Peyer's patch (tissue), 4 donors: ENCODE measurements around the gene NGEF. TPM values are rescaled to one million over a fixed set of nuclear protein-coding genes. Genes with fewer than 3 reads are reported as not detected.

Source experiments
- DNase-seq, 3 donors: peaks; one replicate each; pipeline ENCODE4 v3.0.0-alpha.2; 2017 to 2019
- H3K27ac ChIP-seq, 4 donors: fragments of 200-600 bp; sonication (generic); one replicate each; pipeline ENCODE4 v1.5.1; 2016 to 2019
- H3K27me3 ChIP-seq, 2 donors: fragments of 200-600 bp; sonication (generic); one replicate each; pipeline ENCODE4 v1.5.1; 2019
- H3K36me3 ChIP-seq, 3 donors: fragments of 200-600 bp; sonication (generic); one replicate each; pipeline ENCODE4 v1.5.1; 2016 to 2019
- H3K4me1 ChIP-seq, 4 donors: fragments of 200-600 bp; sonication (generic); one replicate each; pipeline ENCODE4 v1.5.1; 2016 to 2019
- H3K4me3 ChIP-seq, 4 donors: fragments of 200-600 bp; sonication (generic); 1 replicate in 3 of 4; 2 replicates in 1 of 4; pipeline ENCODE4 v1.5.1; 2016 to 2019; ENCODE audit warnings: mild to moderate bottlenecking in 1 of 4
- H3K9me3 ChIP-seq, 4 donors: fragments of 200-600 bp; sonication (generic); one replicate each; pipeline ENCODE4 v1.5.1; 2016 to 2019; ENCODE audit warnings: mild to moderate bottlenecking in 1 of 4
- POLR2A ChIP-seq, 2 donors: fragments of 450-650 bp; IDR thresholded peaks; one replicate each; pipeline ENCODE4 v1.5.1; 2017; ENCODE audit warnings: antibody characterized with exemption in 2 of 2, mild to moderate bottlenecking in 2 of 2, moderate library complexity in 2 of 2
- total RNA-seq, 4 donors: library from RNA; depleted of rRNA; stranded (reverse); fragments of >200 nt; gene quantifications; one replicate each; pipeline ENCODE4 v1.1.0, GENCODE V29; 2016
- TF ChIP-seq, protein P1 (sequence below), 6 experiments: fragments of 450-650 bp in 4 of 6; fragments of 200-600 bp in 2 of 6; sonication (generic) in 1 of 6; IDR thresholded peaks; one replicate each; pipeline ENCODE4 v1.5.1; 2017 to 2019; ENCODE audit warnings: antibody characterized with exemption in 6 of 6, mild to moderate bottlenecking in 3 of 6, moderate library complexity in 1 of 6

NGEF gene
- total RNA-seq, 4 donors from 2014 or later: 54.5 to 116 (median 98.1) TPM

- Histone ChIP-seq H3K9me3 (no peaks in the 10 kb centered on the region), H3K36me3 (peaks cover 0 to 36% (median 0%) of the 10 kb centered on the region in 3 donors)
- TF ChIP-seq, protein P1, sequence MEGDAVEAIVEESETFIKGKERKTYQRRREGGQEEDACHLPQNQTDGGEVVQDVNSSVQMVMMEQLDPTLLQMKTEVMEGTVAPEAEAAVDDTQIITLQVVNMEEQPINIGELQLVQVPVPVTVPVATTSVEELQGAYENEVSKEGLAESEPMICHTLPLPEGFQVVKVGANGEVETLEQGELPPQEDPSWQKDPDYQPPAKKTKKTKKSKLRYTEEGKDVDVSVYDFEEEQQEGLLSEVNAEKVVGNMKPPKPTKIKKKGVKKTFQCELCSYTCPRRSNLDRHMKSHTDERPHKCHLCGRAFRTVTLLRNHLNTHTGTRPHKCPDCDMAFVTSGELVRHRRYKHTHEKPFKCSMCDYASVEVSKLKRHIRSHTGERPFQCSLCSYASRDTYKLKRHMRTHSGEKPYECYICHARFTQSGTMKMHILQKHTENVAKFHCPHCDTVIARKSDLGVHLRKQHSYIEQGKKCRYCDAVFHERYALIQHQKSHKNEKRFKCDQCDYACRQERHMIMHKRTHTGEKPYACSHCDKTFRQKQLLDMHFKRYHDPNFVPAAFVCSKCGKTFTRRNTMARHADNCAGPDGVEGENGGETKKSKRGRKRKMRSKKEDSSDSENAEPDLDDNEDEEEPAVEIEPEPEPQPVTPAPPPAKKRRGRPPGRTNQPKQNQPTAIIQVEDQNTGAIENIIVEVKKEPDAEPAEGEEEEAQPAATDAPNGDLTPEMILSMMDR (IDR thresholded peaks at IDR 0.05): no peak
- no peak for TF ChIP-seq POLR2A (IDR thresholded peaks at IDR 0.05)
Observed at GRCh38 chr2:232882505-232883115, 130.4 kb downstream of the NGEF start.

GRCh38 chr2:232882085-232882484, 131.0 kb downstream of the NGEF start:
- Histone ChIP-seq H3K4me1 (peaks cover 0 to under 1% (median 0%) of the 10 kb centered on the region in 4 donors), H3K9me3 (no peaks in the 10 kb centered on the region), H3K27ac (no peak overlapping the region), H3K27me3 (no peaks in the 10 kb centered on the region), H3K36me3 (peaks cover 0 to 32% (median 0%) of the 10 kb centered on the region in 3 donors), H3K4me3 (no peak overlapping the region)
- TF ChIP-seq POLR2A (IDR thresholded peaks at IDR 0.05): no peak
- TF ChIP-seq, protein P1 (IDR thresholded peaks at IDR 0.05): no peak
- DNase-seq: no peak

More at GRCh38 chr2:232882505-232883115, 130.4 kb downstream of the NGEF start:
- Histone ChIP-seq H3K27ac (no peak overlapping the region), H3K4me3 (no peak overlapping the region), H3K4me1 (no peaks in the 10 kb centered on the region), H3K27me3 (no peaks in the 10 kb centered on the region)
- no peak for DNase-seq

GRCh38 chr2:232880764-232881351, 132.2 kb downstream of the NGEF start:
- Histone ChIP-seq H3K4me3 (no peak overlapping the region), H3K27me3 (no peaks in the 10 kb centered on the region), H3K4me1 (peaks cover 0 to 11% (median 3%) of the 10 kb centered on the region in 4 donors), H3K9me3 (no peaks in the 10 kb centered on the region), H3K27ac (no peak overlapping the region), H3K36me3 (peaks cover 0 to 26% (median 0%) of the 10 kb centered on the region in 3 donors)
- DNase-seq: no peak
- TF ChIP-seq, protein P1 (IDR thresholded peaks at IDR 0.05): no peak
- TF ChIP-seq POLR2A (IDR thresholded peaks at IDR 0.05): no peak

GRCh38 chr2:232879618-232880494, 133.2 kb downstream of the NGEF start:
- H3K36me3 ChIP-seq: peaks cover 0 to 23% (median 0%) of the 10 kb centered on the region in 3 donors
- H3K27me3 ChIP-seq: no peaks in the 10 kb centered on the region
- no peaks in the 10 kb centered on the region for H3K9me3 ChIP-seq
- no peak for DNase-seq
- TF ChIP-seq, protein P1 (IDR thresholded peaks at IDR 0.05): no peak
- TF ChIP-seq POLR2A (IDR thresholded peaks at IDR 0.05): no peak
- no peak overlapping the region for H3K27ac ChIP-seq
- H3K4me3 ChIP-seq: no peak overlapping the region
- peaks cover 0 to 16% (median 7%) of the 10 kb centered on the region in 4 donors for H3K4me1 ChIP-seq

DNA sequence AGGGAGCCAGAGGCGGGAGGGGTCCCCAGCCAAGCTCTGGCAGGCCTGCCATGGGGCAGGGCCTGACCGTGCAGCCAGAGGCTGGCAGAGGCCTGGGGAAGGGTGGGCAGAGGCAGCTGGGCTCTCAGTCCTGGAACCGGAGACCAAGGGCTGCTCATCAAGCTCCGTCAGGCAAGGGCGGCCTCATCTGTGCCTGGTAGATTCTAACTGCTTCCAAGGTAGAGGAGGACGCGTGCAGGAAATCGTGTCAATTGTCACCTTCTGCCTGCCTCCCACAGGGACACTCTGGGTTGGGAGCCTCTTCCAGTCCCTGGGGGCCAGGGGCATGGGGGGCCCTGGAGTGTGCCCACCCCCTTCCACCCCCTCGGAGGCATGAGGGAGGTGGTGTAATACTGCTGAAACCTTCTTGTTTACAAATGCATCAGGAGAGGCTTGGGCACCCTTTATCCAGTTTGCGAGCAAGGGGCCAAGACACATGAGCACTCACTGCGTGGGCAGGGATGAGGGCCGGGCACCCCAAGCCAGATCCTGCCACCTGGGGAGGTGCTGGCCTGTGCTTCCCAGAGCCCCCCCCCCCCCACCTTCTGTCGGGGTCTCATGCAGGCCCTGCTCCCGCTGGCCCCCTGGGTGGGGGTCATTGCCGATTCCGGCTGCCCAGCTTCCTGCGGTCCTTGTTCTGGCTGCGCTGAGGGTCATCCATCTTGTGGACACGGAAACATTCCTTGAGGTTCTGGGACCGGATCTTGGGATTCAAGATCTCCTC, 134.0 kb downstream of the NGEF start:
- Histone ChIP-seq H3K4me3 (no peak overlapping the region), H3K27me3 (no peaks in the 10 kb centered on the region), H3K9me3 (no peaks in the 10 kb centered on the region), H3K27ac (no peak overlapping the region), H3K36me3 (peaks cover 0 to 15% (median 0%) of the 10 kb centered on the region in 3 donors), H3K4me1 (peaks cover 0 to 24% (median 7%) of the 10 kb centered on the region in 4 donors)
- TF ChIP-seq POLR2A (IDR thresholded peaks at IDR 0.05): no peak
- TF ChIP-seq, protein P1 (IDR thresholded peaks at IDR 0.05): no peak
- DNase-seq: no peak
